NK-92 (cell line): ENCODE measurements around the gene KLHL30.

ENCODE experiments used
- DNase-seq: peaks from one replicate; lab custom pipeline; 2025; ENCODE audit not compliant: unreplicated experiment; lab: John Stamatoyannopoulos, UW

KLHL30 gene

GRCh38 chr2:238130111-238130695 lies 8.3 kb upstream of the KLHL30 start:
- no peak for DNase-seq

GRCh38 chr2:238130696-238131628 lies 7.5 kb upstream of the KLHL30 start:
- no peak for DNase-seq

- no peak for DNase-seq
Observed at GRCh38 chr2:238131761-238132462, 6.6 kb upstream of the KLHL30 start.

- DNase-seq: no peak
Observed at GRCh38 chr2:238132463-238133450, 5.7 kb upstream of the KLHL30 start.

- DNase-seq: no peak
Observed at GRCh38 chr2:238133499-238134392, 4.7 kb upstream of the KLHL30 start.

GRCh38 chr2:238134393-238134785 lies 4.1 kb upstream of the KLHL30 start:
- no peak for DNase-seq

- no peak for DNase-seq
Observed at GRCh38 chr2:238135601-238136150, 2.8 kb upstream of the KLHL30 start.

- no peak for DNase-seq
Observed at GRCh38 chr2:238136820-238137537, 1.5 kb upstream of the KLHL30 start.

GRCh38 chr2:238137885-238138284 lies 583 bp upstream of the KLHL30 start:
- DNase-seq: no peak

- no peak for DNase-seq
Observed at GRCh38 chr2:238139196-238140039, 950 bp downstream of the KLHL30 start.

GRCh38 chr2:238140040-238140439 lies 1.6 kb downstream of the KLHL30 start:
- no peak for DNase-seq

- no peak for DNase-seq
Observed at GRCh38 chr2:238140721-238141540, 2.5 kb downstream of the KLHL30 start.

GRCh38 chr2:238141541-238142318 lies 3.3 kb downstream of the KLHL30 start:
- DNase-seq: no peak

GRCh38 chr2:238142382-238143205 lies 4.1 kb downstream of the KLHL30 start:
- no peak for DNase-seq

- no peak for DNase-seq
Observed at GRCh38 chr2:238143239-238143951, 4.9 kb downstream of the KLHL30 start.
